ENCODE measurements around the gene DEPP1. TPM values are rescaled to one million over a fixed set of nuclear protein-coding genes. Genes with fewer than 3 reads are reported as not detected.

The DEPP1 gene
- total and polyA plus RNA-seq, 7 donors: 16.0 to 294 (median 53.7) TPM

DNA sequence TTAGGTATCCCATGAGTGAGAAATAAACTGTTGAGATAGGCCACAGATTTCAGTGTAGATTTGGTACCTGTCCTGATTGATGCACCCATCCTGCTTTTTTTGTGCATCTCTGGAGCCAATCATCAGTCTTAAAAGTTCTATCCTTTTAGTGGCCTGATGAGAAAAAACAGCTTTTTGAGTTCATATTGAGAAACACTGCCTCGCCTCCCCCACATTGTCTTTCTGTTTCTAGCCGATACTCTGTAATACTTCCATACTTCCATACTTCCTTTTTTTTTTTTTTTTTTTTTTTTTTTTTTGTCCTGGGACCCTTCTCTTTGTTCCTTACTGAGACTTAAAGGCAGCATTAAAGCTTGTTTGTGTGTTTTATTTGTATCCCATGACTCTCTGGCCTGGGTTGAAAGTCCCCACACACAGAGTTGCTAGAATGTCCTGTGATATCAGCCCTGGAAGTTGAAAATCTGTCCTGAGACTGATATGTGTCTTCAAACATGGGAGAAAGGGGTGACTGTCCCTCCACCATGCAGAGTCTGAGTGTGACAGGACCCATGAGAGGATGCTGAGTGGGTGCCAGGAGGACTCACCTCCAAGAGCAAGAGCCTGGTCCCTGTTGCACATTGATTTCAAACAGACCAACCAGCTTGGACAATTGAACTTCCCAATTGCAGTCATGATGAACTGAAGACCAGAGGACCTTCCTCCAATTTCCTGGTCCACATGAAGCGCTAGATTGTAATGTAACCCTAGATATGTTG is 27.8 kb upstream of the DEPP1 start:
- intact Hi-C loops (cut with DNase I): loop anchor here (5.0 to 10.0 kb wide), 3 partner anchors 458 to 1332 kb away; partner anchors contain the start of gene ZFAND4

DNA sequence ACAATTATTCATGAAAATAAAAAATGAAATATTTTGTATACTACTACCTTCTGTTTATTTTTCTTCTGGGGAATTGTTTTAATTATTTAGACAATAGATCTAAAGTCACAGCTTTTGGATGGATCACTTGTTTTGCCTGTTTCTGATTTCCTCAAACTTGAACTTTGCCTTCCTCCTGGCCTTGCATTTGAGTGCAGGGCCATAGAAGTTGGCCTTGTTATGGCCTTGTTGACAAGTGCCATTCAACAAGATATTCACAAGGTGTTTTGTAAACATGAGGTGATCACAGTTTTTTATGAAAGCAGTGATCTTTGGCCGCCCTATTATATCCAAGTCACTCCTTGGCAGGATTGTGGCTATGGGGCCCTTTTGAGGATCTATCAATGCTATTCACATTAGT is 26.7 kb upstream of the DEPP1 start:
- Histone ChIP-seq H3K4me3 (no peak overlapping the region), H3K27ac (no peak overlapping the region), H3K9me3 (no peaks in the 10 kb centered on the region), H3K36me3 (peaks cover 0 to 23% (median 5%) of the 10 kb centered on the region in 4 donors), H3K4me1 (peaks cover 0 to 33% (median 18%) of the 10 kb centered on the region in 4 donors), H3K27me3 (no peaks in the 10 kb centered on the region)
- TF ChIP-seq, protein P1, sequence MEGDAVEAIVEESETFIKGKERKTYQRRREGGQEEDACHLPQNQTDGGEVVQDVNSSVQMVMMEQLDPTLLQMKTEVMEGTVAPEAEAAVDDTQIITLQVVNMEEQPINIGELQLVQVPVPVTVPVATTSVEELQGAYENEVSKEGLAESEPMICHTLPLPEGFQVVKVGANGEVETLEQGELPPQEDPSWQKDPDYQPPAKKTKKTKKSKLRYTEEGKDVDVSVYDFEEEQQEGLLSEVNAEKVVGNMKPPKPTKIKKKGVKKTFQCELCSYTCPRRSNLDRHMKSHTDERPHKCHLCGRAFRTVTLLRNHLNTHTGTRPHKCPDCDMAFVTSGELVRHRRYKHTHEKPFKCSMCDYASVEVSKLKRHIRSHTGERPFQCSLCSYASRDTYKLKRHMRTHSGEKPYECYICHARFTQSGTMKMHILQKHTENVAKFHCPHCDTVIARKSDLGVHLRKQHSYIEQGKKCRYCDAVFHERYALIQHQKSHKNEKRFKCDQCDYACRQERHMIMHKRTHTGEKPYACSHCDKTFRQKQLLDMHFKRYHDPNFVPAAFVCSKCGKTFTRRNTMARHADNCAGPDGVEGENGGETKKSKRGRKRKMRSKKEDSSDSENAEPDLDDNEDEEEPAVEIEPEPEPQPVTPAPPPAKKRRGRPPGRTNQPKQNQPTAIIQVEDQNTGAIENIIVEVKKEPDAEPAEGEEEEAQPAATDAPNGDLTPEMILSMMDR (IDR thresholded peaks at IDR 0.05): no peak
- TF ChIP-seq EP300 (IDR thresholded peaks at IDR 0.05) (no peak), POLR2A (IDR thresholded peaks at IDR 0.05) (no peak), POLR2AphosphoS5 (IDR thresholded peaks at IDR 0.05) (no peak)
- intact Hi-C loops (cut with DNase I): loop anchor here (5.0 to 10.0 kb wide), 3 partner anchors 460 to 1330 kb away; partner anchors contain the start of gene ZFAND4
- no peak for DNase-seq
- 80 to 91% methylated on average over 1 of the region's 1 CpG for WGBS, 2 donors

More for the DNA sequence above, 27.8 kb upstream of the DEPP1 start:
- H3K4me1 ChIP-seq: peaks cover 0 to 29% (median 15%) of the 10 kb centered on the region in 4 donors
- DNase-seq: no peak
- 94 to 95% methylated on average over 3 of the region's 3 CpGs for WGBS, 2 donors
- H3K9me3 ChIP-seq: no peaks in the 10 kb centered on the region
- H3K36me3 ChIP-seq: peaks cover 0 to 23% (median 5%) of the 10 kb centered on the region in 4 donors
- no peak overlapping the region for H3K27ac ChIP-seq
- no peak overlapping the region for H3K4me3 ChIP-seq
- no peaks in the 10 kb centered on the region for H3K27me3 ChIP-seq
- TF ChIP-seq EP300 (IDR thresholded peaks at IDR 0.05) (no peak), POLR2A (IDR thresholded peaks at IDR 0.05) (no peak)

DNA sequence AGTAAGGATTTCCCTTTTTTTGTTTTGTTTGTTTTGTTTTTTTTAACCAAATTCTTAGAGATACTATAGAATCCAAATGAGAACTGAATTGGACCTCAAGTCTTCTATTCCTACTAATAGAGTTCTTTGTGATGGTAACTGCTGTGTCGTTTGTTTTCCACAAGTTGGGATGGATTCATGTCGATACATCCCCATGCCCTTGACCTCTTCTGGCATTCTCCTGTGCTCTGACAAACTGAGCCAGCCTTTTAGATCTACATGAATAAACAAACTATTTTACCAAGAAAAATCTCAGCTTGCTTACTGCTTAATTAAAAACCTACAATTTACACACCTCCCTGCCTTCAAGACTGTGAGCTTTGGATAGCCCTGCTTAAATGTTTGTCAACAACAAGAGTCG is 26.1 kb upstream of the DEPP1 start:
- no peak for TF ChIP-seq EP300 (IDR thresholded peaks at IDR 0.05)
- H3K27me3 ChIP-seq: no peaks in the 10 kb centered on the region
- peaks cover 0 to 39% (median 23%) of the 10 kb centered on the region in 4 donors for H3K4me1 ChIP-seq
- H3K4me3 ChIP-seq: no peak overlapping the region
- intact Hi-C loops (cut with DNase I): loop anchor here (5.0 to 10.0 kb wide), 3 partner anchors 460 to 1330 kb away; partner anchors contain the start of gene ZFAND4
- H3K9me3 ChIP-seq: no peaks in the 10 kb centered on the region
- WGBS, 2 donors: 78 to 80% methylated on average over 3 of the region's 3 CpGs
- no peak overlapping the region for H3K27ac ChIP-seq
- H3K36me3 ChIP-seq: peaks cover 0 to 23% (median 5%) of the 10 kb centered on the region in 4 donors
- DNase-seq: no peak

DNA sequence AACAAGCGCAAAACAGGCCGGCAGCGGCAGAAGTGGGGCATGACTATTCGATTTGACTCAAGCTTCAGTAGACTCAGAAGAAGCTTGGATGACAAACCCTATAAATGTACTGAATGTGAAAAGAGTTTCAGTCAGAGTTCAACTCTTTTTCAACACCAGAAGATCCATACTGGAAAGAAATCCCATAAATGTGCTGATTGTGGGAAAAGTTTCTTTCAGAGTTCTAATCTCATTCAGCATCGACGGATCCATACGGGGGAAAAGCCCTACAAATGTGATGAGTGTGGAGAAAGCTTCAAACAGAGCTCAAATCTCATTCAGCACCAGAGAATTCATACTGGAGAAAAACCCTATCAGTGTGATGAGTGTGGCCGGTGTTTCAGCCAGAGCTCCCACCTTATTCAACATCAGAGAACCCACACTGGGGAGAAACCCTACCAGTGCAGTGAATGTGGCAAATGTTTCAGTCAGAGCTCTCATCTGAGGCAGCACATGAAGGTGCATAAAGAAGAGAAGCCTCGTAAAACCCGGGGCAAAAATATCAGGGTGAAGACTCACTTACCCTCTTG is 24.9 kb upstream of the DEPP1 start:
- Histone ChIP-seq H3K27me3 (no peaks in the 10 kb centered on the region), H3K27ac (no peak overlapping the region), H3K9me3 (no peaks in the 10 kb centered on the region), H3K36me3 (peaks cover 0 to 23% (median 5%) of the 10 kb centered on the region in 4 donors), H3K4me3 (no peak overlapping the region), H3K4me1 (peaks cover 0 to 41% (median 23%) of the 10 kb centered on the region in 4 donors)
- TF ChIP-seq EP300 (IDR thresholded peaks at IDR 0.05): no peak
- TF ChIP-seq, protein P1 (IDR thresholded peaks at IDR 0.05): no peak
- TF ChIP-seq POLR2AphosphoS5 (IDR thresholded peaks at IDR 0.05): no peak
- TF ChIP-seq POLR2A (IDR thresholded peaks at IDR 0.05): no peak
- WGBS, 2 donors: 85 to 96% methylated on average over 10 of the region's 10 CpGs
- intact Hi-C loops (cut with DNase I): loop anchor here (10.0 kb wide), 2 partner anchors 461 to 1329 kb away; no protein-coding TSS in a partner anchor
- no peak for DNase-seq

DNA sequence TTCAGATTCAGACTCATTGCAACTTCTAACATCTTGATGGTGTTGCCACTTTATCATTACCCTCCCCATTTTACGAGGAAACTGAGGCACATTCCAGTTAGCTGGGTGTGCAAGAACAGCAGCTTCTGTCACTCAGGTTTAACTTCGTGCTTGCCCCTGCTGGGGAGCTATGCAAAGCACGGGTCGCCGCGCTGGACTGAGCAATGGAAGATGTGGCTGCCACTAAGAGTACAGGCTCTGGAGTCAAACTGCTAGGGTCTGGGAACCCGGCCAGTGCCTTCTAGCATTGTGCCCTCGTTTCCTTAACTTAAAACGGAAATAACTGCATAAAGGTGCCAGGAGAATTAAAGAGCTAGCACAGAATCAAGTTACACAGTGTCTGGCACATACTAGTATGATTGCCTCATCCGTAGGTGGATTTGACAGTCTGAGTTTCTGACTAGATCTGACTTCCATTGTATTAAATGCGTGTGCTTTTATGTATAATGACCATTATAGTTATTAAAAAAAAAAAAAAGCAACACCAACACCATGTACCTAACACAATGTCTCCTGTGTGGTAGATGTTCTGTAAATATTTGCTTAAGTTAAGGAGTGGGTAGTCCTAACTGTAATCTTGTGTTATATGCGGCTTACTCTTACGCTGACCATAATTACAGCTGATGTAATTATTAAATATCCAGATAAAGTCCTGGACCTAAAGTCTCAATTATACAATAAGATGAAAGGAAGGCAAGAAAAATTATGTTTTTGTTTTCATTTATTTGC is 23.0 kb upstream of the DEPP1 start:
- Histone ChIP-seq H3K4me3 (peak overlapping the region; percentile 51 to 66 (median 61)), H3K36me3 (peaks cover 0 to 23% (median 5%) of the 10 kb centered on the region in 4 donors), H3K27ac (peak overlapping the region; percentile 92 to 97 (median 93)), H3K27me3 (no peaks in the 10 kb centered on the region), H3K9me3 (no peaks in the 10 kb centered on the region), H3K4me1 (peaks cover 0 to 53% (median 31%) of the 10 kb centered on the region in 4 donors)
- WGBS, 2 donors: 2 to 14% methylated on average over 13 of the region's 13 CpGs
- TF ChIP-seq, protein P1 (IDR thresholded peaks at IDR 0.05): peak in 2 of 4 experiments; percentile 10 to 30
- TF ChIP-seq POLR2A (IDR thresholded peaks at IDR 0.05): no peak
- TF ChIP-seq POLR2AphosphoS5 (IDR thresholded peaks at IDR 0.05): peak in 3 of 4 donors; percentile 45 to 66 (median 47)
- intact Hi-C loops (cut with DNase I): loop anchor here (2.0 to 10.0 kb wide), 4 partner anchors 21 to 1327 kb away; partner anchors contain the start of gene RASSF4
- DNase-seq: peak; percentile 83
